Dedifferentiated amniotic fluid mesenchymal stem cell (primary cell): ENCODE measurements around the gene COASY.

Experiments
- DNase-seq: peaks from one replicate; pipeline ENCODE4 v3.0.0-alpha.2; 2016; ENCODE audit errors: extremely low spot score

The COASY gene

GRCh38 chr17:42561897-42562387 is at the start of gene COASY:
COASY (plus strand) TSS chr17:42562148; CDS start chr17:42562623, 475 bp downstream.
- DNase-seq, result peak; percentile 99

- DNase-seq, result no peak
Observed at GRCh38 chr17:42512246-42512645, 49.7 kb upstream of the COASY start.

DNA sequence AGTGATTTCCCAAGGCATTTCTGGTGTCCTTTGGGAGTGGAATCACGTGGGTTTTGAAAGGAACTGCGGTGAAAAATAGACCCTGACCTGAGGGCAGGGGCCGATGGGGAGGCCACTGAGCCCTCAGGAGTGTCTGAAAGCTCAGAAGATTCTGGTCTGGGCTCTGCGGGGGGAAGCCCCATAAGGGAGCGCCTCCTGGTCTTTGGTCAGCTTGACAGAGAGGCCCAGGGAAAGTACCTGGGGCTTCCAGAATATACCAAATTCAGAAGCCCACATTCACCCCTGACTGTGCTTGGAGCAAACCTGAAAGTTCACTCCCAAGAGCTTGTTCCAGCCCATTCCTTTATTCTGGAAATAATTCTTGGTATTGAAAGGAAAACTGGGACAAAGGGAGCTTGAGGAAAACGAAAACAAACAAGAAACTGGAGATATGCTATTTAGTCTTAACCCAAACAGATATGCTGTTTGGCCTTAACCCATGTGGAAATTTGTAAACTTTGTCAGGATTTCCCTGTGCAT is 49.2 kb upstream of the COASY start:
- DNase-seq, result no peak

GRCh38 chr17:42513686-42514085 is 48.3 kb upstream of the COASY start:
- no peak for DNase-seq

- DNase-seq, result no peak
Observed at GRCh38 chr17:42514279-42514678, 47.7 kb upstream of the COASY start.

- DNase-seq, result no peak
Observed at GRCh38 chr17:42514867-42515266, 47.1 kb upstream of the COASY start.

- peak; percentile 92 for DNase-seq
Observed at GRCh38 chr17:42517516-42517915, 44.4 kb upstream of the COASY start.

- DNase-seq, result peak; percentile 94
Observed at GRCh38 chr17:42518046-42518754, 43.7 kb upstream of the COASY start.

GRCh38 chr17:42518755-42519545 is 43.0 kb upstream of the COASY start:
- DNase-seq, result no peak

GRCh38 chr17:42519546-42520491 is 42.1 kb upstream of the COASY start:
- peak; percentile 98 for DNase-seq

DNA sequence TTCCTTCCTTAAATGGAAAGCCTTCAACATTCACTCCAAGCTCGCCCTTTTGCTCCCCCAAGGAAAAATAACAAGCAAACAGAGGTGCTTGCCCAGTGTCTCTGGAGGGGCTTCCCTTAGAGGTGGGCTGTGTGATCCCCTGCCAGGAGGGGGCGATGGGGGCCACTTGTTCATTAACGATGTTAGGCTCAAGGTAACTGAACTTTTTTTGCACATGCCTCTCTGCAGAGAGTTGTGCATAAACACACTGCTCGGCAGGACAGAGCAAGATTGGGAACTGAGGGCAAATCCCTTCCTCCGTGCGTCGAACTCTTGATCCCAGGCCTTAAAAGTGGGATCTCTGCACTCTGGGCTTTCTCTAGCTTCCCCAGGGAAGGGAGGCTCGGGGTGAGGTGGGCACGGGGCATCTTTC is 41.4 kb upstream of the COASY start:
- no peak for DNase-seq

- DNase-seq, result no peak
Observed at GRCh38 chr17:42521036-42521435, 40.9 kb upstream of the COASY start.

DNA sequence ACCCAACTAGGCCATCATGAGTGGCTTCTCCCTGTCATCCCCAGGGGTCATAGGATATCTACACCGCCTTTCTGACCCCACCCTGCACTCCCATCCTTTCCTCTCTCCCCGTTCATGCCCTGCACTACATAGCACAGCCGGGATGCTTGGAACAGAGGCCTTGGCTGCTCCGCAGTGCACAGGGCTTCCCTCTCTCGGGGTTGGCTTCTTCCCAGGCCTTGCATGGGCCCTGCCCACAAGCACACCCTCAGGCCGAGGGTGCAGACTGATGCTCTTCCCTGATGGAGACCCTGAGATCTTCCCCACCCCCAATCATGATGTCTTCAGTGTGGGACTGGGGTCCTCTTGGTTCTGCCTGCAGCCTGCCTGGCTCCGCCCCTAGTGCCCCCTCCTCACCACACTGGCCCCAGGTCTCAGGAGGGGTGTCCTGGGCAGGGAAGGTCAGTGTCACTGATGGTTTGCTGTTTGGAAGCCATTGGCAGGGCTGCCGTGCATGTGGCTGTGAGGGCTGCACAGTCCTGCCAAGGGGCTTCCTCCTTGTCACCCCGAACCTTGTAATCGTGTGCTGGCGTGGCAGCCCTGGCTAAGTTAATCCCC is 40.2 kb upstream of the COASY start:
- no peak for DNase-seq

DNA sequence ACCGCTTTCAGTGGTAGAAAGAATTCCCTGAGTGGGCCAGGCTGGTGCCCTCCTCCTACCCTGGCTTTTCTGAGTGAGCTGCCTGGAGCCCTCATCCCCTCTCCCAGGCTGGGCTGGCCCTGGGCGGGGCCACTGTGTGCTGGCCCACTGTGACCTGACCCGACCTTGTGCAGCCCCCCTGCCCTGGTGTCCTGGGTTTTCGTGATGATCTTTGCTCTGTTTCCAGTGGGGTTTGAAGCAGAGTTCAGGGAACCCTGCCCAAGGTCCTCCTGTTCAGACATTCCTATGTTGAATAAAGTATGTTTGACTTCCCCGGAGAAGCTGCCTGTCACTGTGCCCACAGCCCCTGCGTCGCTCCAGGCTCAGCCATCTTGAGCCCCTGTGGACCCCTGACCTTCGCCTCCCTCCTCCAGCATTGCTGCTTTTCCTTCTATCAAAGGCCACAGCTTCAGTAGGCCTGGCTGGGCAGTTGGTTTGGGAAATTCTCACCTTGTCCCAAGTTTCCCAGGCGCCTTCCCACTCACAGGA is 39.6 kb upstream of the COASY start:
- no peak for DNase-seq

DNA sequence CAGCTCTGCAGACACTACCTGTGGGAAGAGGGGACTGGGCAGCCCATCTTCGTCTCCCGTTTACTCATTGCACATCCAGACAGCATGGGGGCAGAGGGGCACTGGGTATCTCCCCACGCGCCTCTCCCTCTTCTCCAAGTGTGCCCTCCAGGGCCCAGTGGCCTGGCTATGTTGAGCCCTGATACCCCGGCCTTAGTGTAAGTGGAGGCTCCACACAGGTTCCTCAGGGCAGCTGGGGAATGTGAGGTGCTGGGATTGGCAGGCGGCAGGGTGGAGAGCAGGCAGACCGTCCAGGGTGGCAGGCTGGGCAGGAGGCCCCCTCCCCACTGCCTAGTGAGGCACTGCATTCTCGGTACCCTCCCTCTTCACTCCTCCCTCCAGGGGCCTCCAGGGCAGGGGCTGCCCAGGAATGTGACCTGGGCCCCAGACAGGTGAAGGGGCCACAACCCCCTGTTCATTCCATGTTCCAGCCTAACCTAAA is 39.1 kb upstream of the COASY start:
- DNase-seq, result no peak

DNA sequence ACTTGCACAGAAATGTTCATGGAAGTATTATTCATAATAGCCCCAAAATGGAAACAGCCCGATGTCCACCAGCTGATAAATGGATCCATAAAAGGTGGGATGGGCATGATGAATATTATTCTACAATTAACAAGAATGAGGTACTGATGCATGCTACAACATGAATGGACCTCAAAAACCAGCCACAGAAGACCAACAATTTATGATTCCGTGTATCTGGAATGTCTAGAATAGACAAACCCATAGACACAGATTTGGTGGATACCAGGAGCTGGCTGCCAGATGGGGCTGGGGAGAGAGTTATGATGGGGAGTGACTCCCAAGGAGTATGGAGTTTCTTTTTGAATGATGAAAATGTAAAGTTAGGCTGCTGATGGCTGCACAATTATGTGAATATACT is 36.7 kb upstream of the COASY start:
- no peak for DNase-seq

DNA sequence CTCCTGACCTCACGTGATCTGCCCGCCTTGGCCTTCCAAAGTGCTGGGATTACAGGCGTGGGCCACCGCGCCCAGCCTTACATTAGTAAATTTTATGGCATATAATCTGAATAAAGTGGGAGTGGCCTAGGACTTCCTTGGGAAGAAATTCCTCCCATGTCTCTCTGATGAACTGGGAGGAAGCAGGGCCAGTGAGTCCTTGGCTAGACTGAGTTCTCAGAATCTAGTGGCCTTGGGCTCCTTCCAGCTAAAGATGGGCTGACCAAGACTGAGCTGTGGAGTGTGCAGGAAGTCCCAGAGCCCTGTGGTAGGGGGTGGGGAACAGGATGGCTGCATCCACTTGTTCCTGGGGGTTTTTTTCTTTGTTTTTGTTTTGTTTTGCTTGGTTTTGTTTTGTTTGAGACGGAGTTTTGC is 35.9 kb upstream of the COASY start:
- DNase-seq, result no peak

DNA sequence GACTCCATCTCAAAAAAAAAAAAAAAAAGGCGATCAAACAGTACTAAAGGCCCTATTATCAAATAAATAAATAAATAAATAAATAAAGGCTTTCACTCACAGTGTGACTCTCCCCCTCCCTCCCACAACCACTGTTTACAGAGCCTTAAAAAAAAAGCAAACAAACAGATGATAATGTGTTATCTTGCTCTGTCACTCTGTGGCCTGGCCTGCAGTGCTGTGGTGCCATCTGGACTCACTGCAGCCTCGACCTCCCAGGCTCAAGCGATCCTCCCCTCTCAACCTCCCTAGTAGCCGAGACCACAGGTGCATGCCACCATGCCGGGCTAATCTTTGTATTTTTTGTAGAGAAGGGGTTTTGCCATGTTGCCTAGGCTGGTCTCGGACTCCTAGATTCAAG is 34.0 kb upstream of the COASY start:
- no peak for DNase-seq

DNA sequence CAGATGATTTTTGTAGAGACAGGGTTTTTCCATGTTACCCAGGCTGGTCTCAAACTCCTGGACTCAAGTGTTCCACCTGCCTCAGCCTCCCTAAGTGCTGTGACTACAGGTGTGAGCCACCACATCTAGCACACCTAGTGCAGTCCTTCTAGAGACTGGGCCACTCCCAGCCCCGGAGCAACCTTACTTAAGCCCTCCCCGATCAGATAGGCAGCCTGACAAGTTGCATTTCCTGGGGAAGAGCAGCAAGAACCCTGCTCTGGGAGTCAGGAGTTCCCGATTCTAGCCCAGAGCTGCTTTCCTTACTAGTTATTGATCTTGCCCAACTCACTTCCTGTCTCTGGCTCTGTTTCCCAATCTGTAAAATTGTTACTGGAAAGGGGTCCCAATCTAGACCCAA is 32.9 kb upstream of the COASY start:
- no peak for DNase-seq

DNA sequence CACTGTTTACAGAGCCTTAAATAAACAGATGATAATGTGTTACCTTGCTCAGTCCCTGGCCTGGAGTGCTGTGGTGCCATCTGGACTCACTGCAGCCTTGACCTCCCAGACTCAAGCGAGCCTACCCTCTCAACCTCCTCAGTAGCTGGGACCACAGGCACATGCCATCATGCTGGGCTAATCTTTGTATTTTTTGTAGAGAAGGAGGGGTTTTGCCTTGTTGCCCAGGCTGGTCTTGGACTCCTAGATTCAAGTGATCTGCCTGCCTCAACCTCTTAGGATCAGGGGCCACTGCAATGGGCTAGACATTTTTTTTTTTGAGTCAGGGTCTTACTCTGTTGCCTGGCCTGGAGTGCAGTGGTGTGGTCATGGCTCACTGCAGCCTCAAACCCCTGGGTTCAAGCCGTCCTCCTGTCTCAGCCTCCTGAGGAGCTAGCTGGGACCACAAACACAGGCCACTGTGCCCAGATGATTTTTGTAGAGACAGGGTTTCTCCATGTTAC is 30.9 kb upstream of the COASY start:
- no peak for DNase-seq
